ENCODE data around the gene CORO2A. TPM values are rescaled to one million over a fixed set of nuclear protein-coding genes. Genes with fewer than 3 reads are reported as not detected.

Gene CORO2A
- total and polyA plus RNA-seq, 2 donors (not counting 3 experiments of a cell fraction or from before 2014, with no cell fraction given) = 0.35 to 0.53 TPM

DNA sequence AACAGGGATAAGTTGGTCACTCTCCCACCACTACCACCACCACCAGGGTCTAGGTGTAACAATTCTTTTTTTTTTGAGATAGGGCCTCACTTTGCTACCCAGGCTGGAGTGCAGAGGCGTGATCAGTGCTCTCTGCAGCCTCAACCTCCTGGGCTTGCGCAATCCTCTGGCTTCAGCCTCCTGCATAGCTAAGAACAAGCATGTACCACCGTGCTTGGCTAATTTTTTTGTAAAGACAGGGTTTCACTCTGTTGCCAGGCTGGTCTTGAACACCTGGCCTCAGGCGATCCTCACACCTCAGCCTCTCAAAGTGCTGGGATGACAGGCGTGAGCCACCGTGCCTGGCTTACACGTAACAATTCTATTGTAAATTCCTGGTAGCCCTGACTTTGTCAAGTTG, 27.5 kb downstream of the CORO2A start:
- Histone ChIP-seq H4K20me1 (replicated peaks; ENCODE audit: control insufficient read depth, extremely low read depth, insufficient read depth, low read length) (no peaks in the 10 kb centered on the region), H3K36me3 (ENCODE audit: control insufficient read depth in 2 of 2, extremely low read depth in 1 of 2, insufficient read depth in 2 of 2, low read length in 2 of 2) (no peaks in the 10 kb centered on the region), H3K4me2 (ENCODE audit: insufficient read depth, low read length) (no peak overlapping the region), H3K9me1 (replicated peaks; ENCODE audit: control insufficient read depth, extremely low read depth, insufficient read depth, low read length) (no peaks in the 10 kb centered on the region), H3K9ac (replicated peaks; ENCODE audit: extremely low read depth, insufficient read depth, low read length) (no peak overlapping the region), H3K27ac (ENCODE audit: insufficient read depth, low read depth, low read length) (no peak overlapping the region), H3K4me1 (ENCODE audit: control insufficient read depth, extremely low read depth, insufficient read depth, low read length) (no peaks in the 10 kb centered on the region), H2AFZ (ENCODE audit: low read depth, low read length) (no peak overlapping the region), H3K9me3 (replicated peaks; ENCODE audit: control insufficient read depth, insufficient read depth, low read length) (no peaks in the 10 kb centered on the region), H3K27me3 (ENCODE audit: control insufficient read depth in 2 of 2, insufficient read depth in 2 of 2, low read length in 2 of 2) (no peaks in the 10 kb centered on the region), H3K79me2 (ENCODE audit: control insufficient read depth, insufficient read depth, low read length) (no peaks in the 10 kb centered on the region), H3K4me3 (replicated peaks in 1 of 3; ENCODE audit: insufficient read depth in 1 of 3, low read depth in 1 of 3, low read length in 3 of 3) (no peak overlapping the region)
- BruUV-seq (replicated peaks) = no TSS peak
- POLR2A ChIA-PET = no interaction called here
- DNase-seq (ENCODE audit: low read depth, low spot score) = no peak
- dilution Hi-C loops (cut with MboI; ENCODE audit: extremely low pct_ligation_motif_present, low sequenced_read_pairs) (no loop called here), intact Hi-C loops (cut with micrococcal nuclease) (no loop called here)
- CTCF ChIA-PET = interaction anchor here (1.4 kb wide), 1 partner anchor 16 kb away, joined by 3 read pairs; no protein-coding TSS in a partner anchor
- no peak for TF ChIP-seq POLR2A (IDR thresholded peaks at IDR 0.05; ENCODE audit: low read depth, low read length)
- no peak for TF ChIP-seq POLR2AphosphoS5 (IDR thresholded peaks at IDR 0.05; ENCODE audit: insufficient read depth, low read depth, low read length)
- TF ChIP-seq MYC (IDR thresholded peaks at IDR 0.05; ENCODE audit: low read depth, low read length) = no peak
- TF ChIP-seq, protein P1, sequence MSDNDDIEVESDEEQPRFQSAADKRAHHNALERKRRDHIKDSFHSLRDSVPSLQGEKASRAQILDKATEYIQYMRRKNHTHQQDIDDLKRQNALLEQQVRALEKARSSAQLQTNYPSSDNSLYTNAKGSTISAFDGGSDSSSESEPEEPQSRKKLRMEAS (IDR thresholded peaks at IDR 0.05; ENCODE audit: insufficient read depth, insufficient read length) = no peak
- no peak for TF ChIP-seq FOS (IDR thresholded peaks at IDR 0.05; ENCODE audit: borderline replicate concordance, insufficient read depth, low read length)
- no peak for TF ChIP-seq EZH2 (IDR thresholded peaks at IDR 0.05; ENCODE audit: borderline replicate concordance, low read depth, low read length, severe bottlenecking)
- TF ChIP-seq, protein P2, sequence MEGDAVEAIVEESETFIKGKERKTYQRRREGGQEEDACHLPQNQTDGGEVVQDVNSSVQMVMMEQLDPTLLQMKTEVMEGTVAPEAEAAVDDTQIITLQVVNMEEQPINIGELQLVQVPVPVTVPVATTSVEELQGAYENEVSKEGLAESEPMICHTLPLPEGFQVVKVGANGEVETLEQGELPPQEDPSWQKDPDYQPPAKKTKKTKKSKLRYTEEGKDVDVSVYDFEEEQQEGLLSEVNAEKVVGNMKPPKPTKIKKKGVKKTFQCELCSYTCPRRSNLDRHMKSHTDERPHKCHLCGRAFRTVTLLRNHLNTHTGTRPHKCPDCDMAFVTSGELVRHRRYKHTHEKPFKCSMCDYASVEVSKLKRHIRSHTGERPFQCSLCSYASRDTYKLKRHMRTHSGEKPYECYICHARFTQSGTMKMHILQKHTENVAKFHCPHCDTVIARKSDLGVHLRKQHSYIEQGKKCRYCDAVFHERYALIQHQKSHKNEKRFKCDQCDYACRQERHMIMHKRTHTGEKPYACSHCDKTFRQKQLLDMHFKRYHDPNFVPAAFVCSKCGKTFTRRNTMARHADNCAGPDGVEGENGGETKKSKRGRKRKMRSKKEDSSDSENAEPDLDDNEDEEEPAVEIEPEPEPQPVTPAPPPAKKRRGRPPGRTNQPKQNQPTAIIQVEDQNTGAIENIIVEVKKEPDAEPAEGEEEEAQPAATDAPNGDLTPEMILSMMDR (IDR thresholded peaks at IDR 0.05; ENCODE audit: extremely low read depth in 1 of 2, insufficient read depth in 1 of 2, low read depth in 1 of 2, low read length in 2 of 2) = no peak
- no peak for TF ChIP-seq GATA2 (IDR thresholded peaks at IDR 0.05; ENCODE audit: insufficient read depth, insufficient read length, low read depth, low read length)
- no peak for TF ChIP-seq JUN (IDR thresholded peaks at IDR 0.05; ENCODE audit: borderline replicate concordance, insufficient read depth, insufficient read length, low read depth)
- no peak for FAIRE-seq
